HepG2 (cell line): Measurements from ENCODE around the gene PDS5B. TPM values are rescaled to one million over a fixed set of nuclear protein-coding genes. Genes with fewer than 3 reads are reported as not detected.

Experiments used
- ATAC-seq: fragments of 200-7000 bp; cut with Tn5 transposase; 3 replicates; pipeline ENCODE4 v1.9.1; 2020; ENCODE audit warnings: mild to moderate bottlenecking, moderate library complexity
- BruUV-seq: library from RNA; stranded (reverse); fragments of 400-500 nt; replicated peaks from 2 replicates; lab custom pipeline; 2021; lab: Mats Ljungman, UMichigan
- CTCF ChIA-PET: fragments of 300-600 bp; formaldehyde crosslinking; extraction: SDS; loops from one replicate; lab custom pipeline; 2021; ENCODE audit warnings: low total read pairs, inconsistent platforms, low intra/inter-chr PET ratio; lab: Yijun Ruan, JAX
- POLR2A ChIA-PET: fragments of 350-600 bp; sonication (Branson Sonifier 250); formaldehyde crosslinking; loops from one replicate; lab custom pipeline; 2020; ENCODE audit warnings: antibody characterized with exemption, inconsistent platforms; lab: Yijun Ruan, JAX
- DNase-seq: peaks from one replicate; pipeline ENCODE4 v3.0.0-alpha.2; 2015; ENCODE audit warnings: low spot score
- FAIRE-seq: peaks from 3 replicates; lab custom pipeline; 2011; peaks lifted over from hg19 to GRCh38; lab: Jason Lieb, UNC
- H2AFZ ChIP-seq: one replicate; pipeline ENCODE4 v1.6.1; 2011; ENCODE audit warnings: low read length, inconsistent platforms
- H3K27ac ChIP-seq: fragments of 300-600 bp; 3 replicates; pipeline ENCODE4 v1.8.0; 2011; ENCODE audit warnings: mixed run types, mild to moderate bottlenecking, mixed read lengths, low read length, inconsistent platforms; ENCODE audit not compliant: insufficient read depth; ENCODE audit errors: extremely low read length
- H3K27me3 ChIP-seq, 2 experiments: fragments of 200-600 bp in 1 of 2; 2 replicates in 1 of 2; 3 replicates in 1 of 2; pipeline versions ENCODE4 v1.6.0 to v1.8.0; 2011; ENCODE audit warnings: low read length in 2 of 2, mild to moderate bottlenecking in 2 of 2, moderate library complexity in 2 of 2, inconsistent platforms in 1 of 2; ENCODE audit not compliant: insufficient read depth in 2 of 2, control insufficient read depth in 1 of 2
- H3K36me3 ChIP-seq, 2 experiments: fragments of 200-600 bp in 1 of 2; replicated peaks in 1 of 2; 2 replicates in 1 of 2; 3 replicates in 1 of 2; pipeline versions ENCODE4 v1.5.1 to v1.8.0; 2011; ENCODE audit warnings: low read length in 2 of 2, inconsistent platforms in 1 of 2; ENCODE audit not compliant: insufficient read depth in 2 of 2, control insufficient read depth in 1 of 2
- H3K4me1 ChIP-seq: 2 replicates; pipeline ENCODE4 v1.5.1; 2012; ENCODE audit warnings: low read length, inconsistent platforms; ENCODE audit not compliant: insufficient read depth
- H3K4me2 ChIP-seq: 2 replicates; pipeline ENCODE4 v1.6.0; 2011; ENCODE audit warnings: low read depth, low read length, inconsistent platforms
- H3K4me3 ChIP-seq, 3 experiments: fragments of 200-600 bp in 1 of 3; sonication (generic), shearing (Covaris generic) in 1 of 3; replicated peaks in 1 of 3; 2 replicates each; pipeline ENCODE4 v1.5.1; 2011 to 2016; ENCODE audit warnings: low read length in 3 of 3, inconsistent platforms in 2 of 3, low read depth in 2 of 3, mild to moderate bottlenecking in 2 of 3, control low read depth in 1 of 3, mixed read lengths in 1 of 3; ENCODE audit not compliant: insufficient read depth in 1 of 3
- H3K79me2 ChIP-seq: one replicate; pipeline ENCODE4 v1.6.1; 2011; ENCODE audit warnings: low read length, inconsistent platforms; ENCODE audit not compliant: insufficient read depth
- H3K9ac ChIP-seq: 2 replicates; pipeline ENCODE4 v1.6.0; 2011; ENCODE audit warnings: mild to moderate bottlenecking, low read depth, low read length, inconsistent platforms; ENCODE audit not compliant: insufficient read depth
- H3K9me3 ChIP-seq: 2 replicates; pipeline ENCODE4 v1.5.1; 2012; ENCODE audit warnings: mild to moderate bottlenecking, low read length
- H4K20me1 ChIP-seq: 2 replicates; pipeline ENCODE4 v1.6.0; 2011; ENCODE audit warnings: inconsistent platforms, mild to moderate bottlenecking, low read length, moderate library complexity; ENCODE audit not compliant: insufficient read depth
- CREM ChIP-seq, 2 experiments: sonication (generic) in 1 of 2; formaldehyde crosslinking in 1 of 2; IDR thresholded peaks; 2 replicates each; pipeline versions ENCODE4 v1.4.0 to v1.6.1; 2016 to 2020; ENCODE audit warnings: antibody characterized with exemption in 1 of 2, mild to moderate bottlenecking in 1 of 2, missing genetic modification reagents in 1 of 2
- DR1 ChIP-seq: sonication (generic); formaldehyde crosslinking; IDR thresholded peaks from 2 replicates; pipeline ENCODE4 v1.8.0; 2021; ENCODE audit warnings: mild to moderate bottlenecking, missing genetic modification reagents, inconsistent platforms
- JUNB ChIP-seq: sonication (generic); formaldehyde crosslinking; IDR thresholded peaks from 2 replicates; pipeline ENCODE4 v1.8.0; 2022; ENCODE audit warnings: missing genetic modification reagents, mild to moderate bottlenecking, borderline replicate concordance
- MYNN ChIP-seq: sonication (generic); formaldehyde crosslinking; IDR thresholded peaks from 2 replicates; pipeline ENCODE4 v1.4.0; 2020; ENCODE audit warnings: mild to moderate bottlenecking, low read depth, missing genetic modification reagents
- PLRG1 ChIP-seq: fragments of 450-650 bp; conservative IDR thresholded peaks from 2 replicates; pipeline ENCODE4 v1.6.1; 2016
- SKI ChIP-seq: fragments of 450-650 bp; IDR thresholded peaks from one replicate; pipeline ENCODE4 v1.6.1; 2018; ENCODE audit warnings: mild to moderate bottlenecking; ENCODE audit not compliant: partially characterized antibody
- ZNF629 ChIP-seq: sonication (generic); formaldehyde crosslinking; conservative IDR thresholded peaks from 2 replicates; pipeline ENCODE4 v1.5.0; 2020; ENCODE audit warnings: missing genetic modification reagents
- WGBS: methylation state at CpG from one replicate; pipeline ENCODE4 v1.1.6; 2017; ENCODE audit warnings: low lambda C conversion rate; 5-methylcytosine and 5-hydroxymethylcytosine counted together
- in situ Hi-C: cut with HindIII; loops from 2 replicates; pipeline ENCODE4 v1.10.0; 2017; ENCODE audit warnings: low pct_unique_long_range_greater_than_20kb; ENCODE audit not compliant: extremely low pct_ligation_motif_present
- intact Hi-C: fragments of 100-400 bp; cut with micrococcal nuclease; formaldehyde crosslinking; loops from one replicate; pipeline ENCODE4 v1.10.0; 2022; ENCODE audit not compliant: unreplicated experiment
- polyA plus RNA-seq, 8 experiments: library from polyadenylated mRNA; depleted of rRNA in 3 of 8; stranded (reverse) in 7 of 8; unstranded in 1 of 8; fragments of >200 nt; fragmentation: Illumina TruSeq in 4 of 8; extraction: Trizol in 4 of 8; gene quantifications; 2 replicates each; pipeline versions ENCODE4 v1.2.1 to v1.2.3, GENCODE V29; 2011 to 2016; ENCODE audit warnings: low read depth in 4 of 8, missing spikeins in 1 of 8, mixed read lengths in 1 of 8; ENCODE audit not compliant: insufficient read depth in 1 of 8
- total RNA-seq, 5 experiments: library from RNA; depleted of rRNA; stranded (reverse); fragments of >200 nt; fragmentation: Illumina TruSeq; extraction: Trizol; gene quantifications; 2 replicates each; pipeline ENCODE4 v1.2.3, GENCODE V29; 2016; ENCODE audit warnings: low read depth in 1 of 5
- TF ChIP-seq, protein P1 (sequence below), 2 experiments: fragments of 450-650 bp in 1 of 2; sonication (generic) in 1 of 2; formaldehyde crosslinking in 1 of 2; IDR thresholded peaks; 2 replicates each; pipeline versions ENCODE4 v1.6.1 to v1.8.0; 2016 to 2022; ENCODE audit warnings: antibody characterized with exemption in 1 of 2, mild to moderate bottlenecking in 1 of 2, missing genetic modification reagents in 1 of 2
- TF ChIP-seq, protein P2 (sequence below): sonication (generic); formaldehyde crosslinking; IDR thresholded peaks from 2 replicates; pipeline ENCODE4 v1.9.0; 2021; ENCODE audit warnings: mild to moderate bottlenecking, missing genetic modification reagents

Gene PDS5B
- total and polyA plus RNA-seq, 2 of the 13 experiments (the other 11 are each of a cell fraction or from before 2014, with no cell fraction given): 5.8 to 24.6 TPM

- intact Hi-C loops (no loop called here), in situ Hi-C loops (no loop called here)
- no peak for FAIRE-seq
- peaks cover 32% of the 10 kb centered on the region for H3K4me1 ChIP-seq
- CTCF ChIA-PET: no interaction called here
- peak; percentile 41; the same call in 1 of the 3 replicates for ATAC-seq
- H3K79me2 ChIP-seq: peaks cover 73% of the 10 kb centered on the region
- H3K4me3 ChIP-seq: no peak overlapping the region
- no peak overlapping the region for H3K9ac ChIP-seq
- peaks cover 11% of the 10 kb centered on the region for H4K20me1 ChIP-seq
- H3K36me3 ChIP-seq: no peaks in the 10 kb centered on the region
- DNase-seq: no peak
- POLR2A ChIA-PET: no interaction called here
- H2AFZ ChIP-seq: no peak overlapping the region
- no peaks in the 10 kb centered on the region for H3K9me3 ChIP-seq
- WGBS: 84% methylated on average over 2 of the region's 2 CpGs
- no TSS peak for BruUV-seq
- H3K27ac ChIP-seq: peak overlapping the region; percentile 20
- H3K4me2 ChIP-seq: no peak overlapping the region
- no peaks in the 10 kb centered on the region for H3K27me3 ChIP-seq
- TF ChIP-seq, protein P1, sequence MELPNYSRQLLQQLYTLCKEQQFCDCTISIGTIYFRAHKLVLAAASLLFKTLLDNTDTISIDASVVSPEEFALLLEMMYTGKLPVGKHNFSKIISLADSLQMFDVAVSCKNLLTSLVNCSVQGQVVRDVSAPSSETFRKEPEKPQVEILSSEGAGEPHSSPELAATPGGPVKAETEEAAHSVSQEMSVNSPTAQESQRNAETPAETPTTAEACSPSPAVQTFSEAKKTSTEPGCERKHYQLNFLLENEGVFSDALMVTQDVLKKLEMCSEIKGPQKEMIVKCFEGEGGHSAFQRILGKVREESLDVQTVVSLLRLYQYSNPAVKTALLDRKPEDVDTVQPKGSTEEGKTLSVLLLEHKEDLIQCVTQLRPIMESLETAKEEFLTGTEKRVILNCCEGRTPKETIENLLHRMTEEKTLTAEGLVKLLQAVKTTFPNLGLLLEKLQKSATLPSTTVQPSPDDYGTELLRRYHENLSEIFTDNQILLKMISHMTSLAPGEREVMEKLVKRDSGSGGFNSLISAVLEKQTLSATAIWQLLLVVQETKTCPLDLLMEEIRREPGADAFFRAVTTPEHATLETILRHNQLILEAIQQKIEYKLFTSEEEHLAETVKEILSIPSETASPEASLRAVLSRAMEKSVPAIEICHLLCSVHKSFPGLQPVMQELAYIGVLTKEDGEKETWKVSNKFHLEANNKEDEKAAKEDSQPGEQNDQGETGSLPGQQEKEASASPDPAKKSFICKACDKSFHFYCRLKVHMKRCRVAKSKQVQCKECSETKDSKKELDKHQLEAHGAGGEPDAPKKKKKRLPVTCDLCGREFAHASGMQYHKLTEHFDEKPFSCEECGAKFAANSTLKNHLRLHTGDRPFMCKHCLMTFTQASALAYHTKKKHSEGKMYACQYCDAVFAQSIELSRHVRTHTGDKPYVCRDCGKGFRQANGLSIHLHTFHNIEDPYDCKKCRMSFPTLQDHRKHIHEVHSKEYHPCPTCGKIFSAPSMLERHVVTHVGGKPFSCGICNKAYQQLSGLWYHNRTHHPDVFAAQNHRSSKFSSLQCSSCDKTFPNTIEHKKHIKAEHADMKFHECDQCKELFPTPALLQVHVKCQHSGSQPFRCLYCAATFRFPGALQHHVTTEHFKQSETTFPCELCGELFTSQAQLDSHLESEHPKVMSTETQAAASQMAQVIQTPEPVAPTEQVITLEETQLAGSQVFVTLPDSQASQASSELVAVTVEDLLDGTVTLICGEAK (IDR thresholded peaks at IDR 0.05): no peak
- TF ChIP-seq, protein P1 (CRISPR knock-in tag; IDR thresholded peaks at IDR 0.05): no peak
- TF ChIP-seq MYNN (CRISPR knock-in tag) (no peak), SKI (no peak), PLRG1 (no peak), ZNF629 (CRISPR knock-in tag) (no peak), CREM (IDR thresholded peaks at IDR 0.05) (no peak), CREM (CRISPR knock-in tag; IDR thresholded peaks at IDR 0.05) (no peak), DR1 (CRISPR knock-in tag) (no peak), JUNB (CRISPR knock-in tag) (no peak)
- TF ChIP-seq, protein P2, sequence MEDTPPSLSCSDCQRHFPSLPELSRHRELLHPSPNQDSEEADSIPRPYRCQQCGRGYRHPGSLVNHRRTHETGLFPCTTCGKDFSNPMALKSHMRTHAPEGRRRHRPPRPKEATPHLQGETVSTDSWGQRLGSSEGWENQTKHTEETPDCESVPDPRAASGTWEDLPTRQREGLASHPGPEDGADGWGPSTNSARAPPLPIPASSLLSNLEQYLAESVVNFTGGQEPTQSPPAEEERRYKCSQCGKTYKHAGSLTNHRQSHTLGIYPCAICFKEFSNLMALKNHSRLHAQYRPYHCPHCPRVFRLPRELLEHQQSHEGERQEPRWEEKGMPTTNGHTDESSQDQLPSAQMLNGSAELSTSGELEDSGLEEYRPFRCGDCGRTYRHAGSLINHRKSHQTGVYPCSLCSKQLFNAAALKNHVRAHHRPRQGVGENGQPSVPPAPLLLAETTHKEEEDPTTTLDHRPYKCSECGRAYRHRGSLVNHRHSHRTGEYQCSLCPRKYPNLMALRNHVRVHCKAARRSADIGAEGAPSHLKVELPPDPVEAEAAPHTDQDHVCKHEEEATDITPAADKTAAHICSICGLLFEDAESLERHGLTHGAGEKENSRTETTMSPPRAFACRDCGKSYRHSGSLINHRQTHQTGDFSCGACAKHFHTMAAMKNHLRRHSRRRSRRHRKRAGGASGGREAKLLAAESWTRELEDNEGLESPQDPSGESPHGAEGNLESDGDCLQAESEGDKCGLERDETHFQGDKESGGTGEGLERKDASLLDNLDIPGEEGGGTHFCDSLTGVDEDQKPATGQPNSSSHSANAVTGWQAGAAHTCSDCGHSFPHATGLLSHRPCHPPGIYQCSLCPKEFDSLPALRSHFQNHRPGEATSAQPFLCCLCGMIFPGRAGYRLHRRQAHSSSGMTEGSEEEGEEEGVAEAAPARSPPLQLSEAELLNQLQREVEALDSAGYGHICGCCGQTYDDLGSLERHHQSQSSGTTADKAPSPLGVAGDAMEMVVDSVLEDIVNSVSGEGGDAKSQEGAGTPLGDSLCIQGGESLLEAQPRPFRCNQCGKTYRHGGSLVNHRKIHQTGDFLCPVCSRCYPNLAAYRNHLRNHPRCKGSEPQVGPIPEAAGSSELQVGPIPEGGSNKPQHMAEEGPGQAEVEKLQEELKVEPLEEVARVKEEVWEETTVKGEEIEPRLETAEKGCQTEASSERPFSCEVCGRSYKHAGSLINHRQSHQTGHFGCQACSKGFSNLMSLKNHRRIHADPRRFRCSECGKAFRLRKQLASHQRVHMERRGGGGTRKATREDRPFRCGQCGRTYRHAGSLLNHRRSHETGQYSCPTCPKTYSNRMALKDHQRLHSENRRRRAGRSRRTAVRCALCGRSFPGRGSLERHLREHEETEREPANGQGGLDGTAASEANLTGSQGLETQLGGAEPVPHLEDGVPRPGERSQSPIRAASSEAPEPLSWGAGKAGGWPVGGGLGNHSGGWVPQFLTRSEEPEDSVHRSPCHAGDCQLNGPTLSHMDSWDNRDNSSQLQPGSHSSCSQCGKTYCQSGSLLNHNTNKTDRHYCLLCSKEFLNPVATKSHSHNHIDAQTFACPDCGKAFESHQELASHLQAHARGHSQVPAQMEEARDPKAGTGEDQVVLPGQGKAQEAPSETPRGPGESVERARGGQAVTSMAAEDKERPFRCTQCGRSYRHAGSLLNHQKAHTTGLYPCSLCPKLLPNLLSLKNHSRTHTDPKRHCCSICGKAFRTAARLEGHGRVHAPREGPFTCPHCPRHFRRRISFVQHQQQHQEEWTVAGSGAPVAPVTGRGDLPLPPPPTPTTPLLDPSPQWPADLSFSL: no peak
Observed at GRCh38 chr13:32600890-32601289, 14.6 kb downstream of the PDS5B start.
